H1 (cell line): ENCODE measurements around the gene AMOTL2. TPM values are rescaled to one million over a fixed set of nuclear protein-coding genes. Genes with fewer than 3 reads are reported as not detected.

ENCODE experiments used
- CTCF ChIA-PET: fragments of 300-600 bp; sonication (Branson Sonifier 250); formaldehyde crosslinking; loops from one replicate; lab custom pipeline; 2021; ENCODE audit not compliant: partially characterized antibody; lab: Charles Lee
- POLR2A ChIA-PET: fragments of 300-600 bp; sonication (Branson Sonifier 250); formaldehyde crosslinking; loops from one replicate; lab custom pipeline; 2021; ENCODE audit warnings: inconsistent platforms; ENCODE audit not compliant: partially characterized antibody; lab: Charles Lee
- DNase-seq, 2 experiments: peaks; one replicate each; pipeline versions ENCODE4 v3.0.0 to v3.0.0-alpha.2; 2010 to 2022; ENCODE audit warnings: low spot score in 2 of 2, low read depth in 1 of 2, mixed read lengths in 1 of 2
- FAIRE-seq: peaks from 2 replicates; lab custom pipeline; 2011; peaks lifted over from hg19 to GRCh38; lab: Jason Lieb, UNC
- H2AFZ ChIP-seq: 2 replicates; pipeline ENCODE4 v1.8.1; 2012; ENCODE audit warnings: low read length, inconsistent platforms
- H2AK5ac ChIP-seq: 2 replicates; pipeline ENCODE4 v1.6.1; 2013; ENCODE audit warnings: low read depth, low read length
- H2BK120ac ChIP-seq: replicated peaks from 2 replicates; pipeline ENCODE3; 2013; ENCODE audit warnings: low read depth, low read length, inconsistent platforms
- H2BK12ac ChIP-seq: 2 replicates; pipeline ENCODE4 v1.6.1; 2013; ENCODE audit warnings: low read depth, low read length
- H2BK15ac ChIP-seq: 2 replicates; pipeline ENCODE4 v1.6.1; 2013; ENCODE audit warnings: low read length
- H2BK20ac ChIP-seq: 2 replicates; pipeline ENCODE4 v1.6.1; 2013; ENCODE audit warnings: low read length
- H2BK5ac ChIP-seq: 2 replicates; pipeline ENCODE4 v1.6.1; 2013; ENCODE audit warnings: low read depth, low read length
- H3K14ac ChIP-seq: 2 replicates; pipeline ENCODE4 v1.6.1; 2013; ENCODE audit warnings: inconsistent platforms; ENCODE audit not compliant: insufficient read length
- H3K18ac ChIP-seq: 2 replicates; pipeline ENCODE4 v1.6.1; 2013; ENCODE audit warnings: low read length; ENCODE audit errors: extremely low read depth
- H3K23ac ChIP-seq: 2 replicates; pipeline ENCODE4 v1.6.1; 2013; ENCODE audit warnings: inconsistent platforms; ENCODE audit not compliant: insufficient read length
- H3K23me2 ChIP-seq: 2 replicates; pipeline ENCODE4 v1.6.1; 2013; ENCODE audit warnings: low read depth, low read length
- H3K27ac ChIP-seq: 2 replicates; pipeline ENCODE4 v1.6.1; 2011; ENCODE audit warnings: low read depth, low read length, inconsistent platforms
- H3K27me3 ChIP-seq, 4 experiments: replicated peaks in 1 of 4; 1 replicate in 1 of 4; 2 replicates in 3 of 4; pipeline versions ENCODE4 v1.6.1 to v1.8.1; 2011 to 2013; ENCODE audit warnings: low read length in 3 of 4, mild to moderate bottlenecking in 3 of 4, inconsistent platforms in 2 of 4, mixed read lengths in 2 of 4, moderate library complexity in 1 of 4; ENCODE audit not compliant: control insufficient read depth in 3 of 4, insufficient read depth in 3 of 4; ENCODE audit errors: extremely low read depth in 1 of 4
- H3K36me3 ChIP-seq, 4 experiments: 2 replicates each; pipeline versions ENCODE4 v1.6.1 to v1.8.1; 2011 to 2013; ENCODE audit warnings: mild to moderate bottlenecking in 4 of 4, low read length in 3 of 4, moderate library complexity in 2 of 4, control low read depth in 1 of 4, inconsistent platforms in 1 of 4; ENCODE audit not compliant: insufficient read depth in 4 of 4, control insufficient read depth in 2 of 4
- H3K4ac ChIP-seq: replicated peaks from 2 replicates; pipeline ENCODE3; 2013; ENCODE audit warnings: low read length, low read depth, mixed read lengths, inconsistent platforms; ENCODE audit not compliant: insufficient read length
- H3K4me1 ChIP-seq, 4 experiments: replicated peaks in 1 of 4; 1 replicate in 1 of 4; 2 replicates in 3 of 4; pipeline versions ENCODE4 v1.6.1 to v1.8.1; 2011 to 2013; ENCODE audit warnings: low read length in 3 of 4, inconsistent platforms in 2 of 4, mixed read lengths in 1 of 4; ENCODE audit not compliant: insufficient read depth in 4 of 4, control insufficient read depth in 3 of 4
- H3K4me2 ChIP-seq, 2 experiments: 2 replicates each; pipeline versions ENCODE4 v1.6.1 to v1.8.1; 2011 to 2013; ENCODE audit warnings: low read depth in 2 of 2, low read length in 2 of 2, control low read depth in 1 of 2, inconsistent platforms in 1 of 2, mild to moderate bottlenecking in 1 of 2; ENCODE audit not compliant: insufficient read depth in 1 of 2
- H3K4me3 ChIP-seq, 4 experiments: fragments of 200-600, 300-600 bp in 1 of 4; sonication (generic), shearing (Covaris generic), sonication (Bioruptor Twin) in 1 of 4; 2 replicates each; pipeline versions ENCODE4 v1.5.1 to v1.8.1; 2011 to 2016; ENCODE audit warnings: low read length in 4 of 4, low read depth in 3 of 4, control low read depth in 2 of 4, inconsistent platforms in 2 of 4, mild to moderate bottlenecking in 2 of 4, mixed read lengths in 1 of 4, moderate library complexity in 1 of 4; ENCODE audit not compliant: insufficient read depth in 2 of 4; ENCODE audit errors: extremely low read depth in 1 of 4
- H3K56ac ChIP-seq: replicated peaks from 2 replicates; pipeline ENCODE3; 2013; ENCODE audit warnings: low read depth, mild to moderate bottlenecking, mixed read lengths, low read length, inconsistent platforms; ENCODE audit not compliant: insufficient read length
- H3K79me1 ChIP-seq: 2 replicates; pipeline ENCODE4 v1.6.1; 2013; ENCODE audit warnings: low read depth, low read length, control low read depth
- H3K79me2 ChIP-seq, 2 experiments: 2 replicates each; pipeline versions ENCODE4 v1.6.1 to v1.8.1; 2012 to 2013; ENCODE audit warnings: low read length in 2 of 2, mild to moderate bottlenecking in 2 of 2, inconsistent platforms in 1 of 2; ENCODE audit not compliant: insufficient read depth in 2 of 2, control insufficient read depth in 1 of 2
- H3K9ac ChIP-seq, 4 experiments: replicated peaks in 1 of 4; 1 replicate in 1 of 4; 2 replicates in 3 of 4; pipeline versions ENCODE4 v1.6.1 to v1.8.1; 2011 to 2013; ENCODE audit warnings: low read depth in 3 of 4, low read length in 3 of 4, control low read depth in 2 of 4, mild to moderate bottlenecking in 2 of 4, moderate library complexity in 2 of 4, inconsistent platforms in 1 of 4; ENCODE audit errors: extremely low read depth in 1 of 4
- H3K9me3 ChIP-seq, 2 experiments: 2 replicates each; pipeline versions ENCODE4 v1.6.1 to v1.8.1; 2012 to 2013; ENCODE audit warnings: mild to moderate bottlenecking in 2 of 2, moderate library complexity in 2 of 2, control low read depth in 1 of 2, inconsistent platforms in 1 of 2, low read depth in 1 of 2, low read length in 1 of 2, mixed read lengths in 1 of 2; ENCODE audit not compliant: insufficient read depth in 2 of 2
- H4K20me1 ChIP-seq, 2 experiments: replicated peaks in 1 of 2; 2 replicates each; pipeline versions ENCODE3 to v1.8.1; 2011 to 2013; ENCODE audit warnings: inconsistent platforms in 2 of 2, low read length in 2 of 2, mild to moderate bottlenecking in 1 of 2; ENCODE audit not compliant: insufficient read depth in 2 of 2, control insufficient read depth in 1 of 2
- H4K5ac ChIP-seq: 2 replicates; pipeline ENCODE4 v1.6.1; 2013; ENCODE audit warnings: low read length, low read depth, mixed read lengths, inconsistent platforms; ENCODE audit not compliant: insufficient read length
- H4K8ac ChIP-seq: 2 replicates; pipeline ENCODE4 v1.8.0; 2013; ENCODE audit warnings: mild to moderate bottlenecking, moderate library complexity, low read length, inconsistent platforms; ENCODE audit not compliant: insufficient read depth; ENCODE audit errors: extremely low read depth
- H4K91ac ChIP-seq: replicated peaks from 2 replicates; pipeline ENCODE3; 2013; ENCODE audit warnings: low read length, mixed read lengths, inconsistent platforms; ENCODE audit not compliant: insufficient read length
- POLR2A ChIP-seq, 2 experiments: IDR thresholded peaks; 1 replicate in 1 of 2; 2 replicates in 1 of 2; pipeline ENCODE4 v1.6.1; 2011; ENCODE audit warnings: low read depth in 2 of 2, low read length in 2 of 2, mild to moderate bottlenecking in 2 of 2; ENCODE audit errors: control extremely low read depth in 1 of 2
- POLR2AphosphoS5 ChIP-seq: IDR thresholded peaks from 2 replicates; pipeline ENCODE4 v1.6.1; 2011; ENCODE audit warnings: low read depth, low read length
- RFX5 ChIP-seq: IDR thresholded peaks from 2 replicates; pipeline ENCODE4 v1.6.1; 2011; ENCODE audit warnings: low read depth, low read length, improper control_type of control experiment, borderline replicate concordance
- WGBS, 2 experiments: shearing (Covaris generic) in 1 of 2; methylation state at CpG; one replicate each; pipeline versions ENCODE4 v1.1.6 to v1.1.7; 2013 to 2015; ENCODE audit warnings: low lambda C conversion rate in 2 of 2, mixed read lengths in 2 of 2, inconsistent platforms in 1 of 2, low coverage in 1 of 2, missing lambda C conversion rate in 1 of 2; ENCODE audit not compliant: insufficient replicate concordance in 2 of 2, insufficient coverage in 1 of 2, insufficient read length in 1 of 2; ENCODE audit errors: extremely low coverage in 1 of 2, missing lambda C conversion rate in 1 of 2; 5-methylcytosine and 5-hydroxymethylcytosine counted together
- polyA plus RNA-seq, 7 experiments: library from polyadenylated mRNA; depleted of rRNA in 3 of 7; stranded (reverse) in 5 of 7; unstranded in 2 of 7; fragments of >200 nt in 5 of 7; fragments of 200-250 nt in 2 of 7; gene quantifications; 1 replicate in 5 of 7; 2 replicates in 1 of 7; 4 replicates in 1 of 7; pipeline versions ENCODE4 v1.2.1 to v1.2.3, GENCODE V29; 2011 to 2013; ENCODE audit warnings: missing spikeins in 2 of 7, mixed read lengths in 2 of 7
- total RNA-seq: library from RNA; stranded (reverse); fragmentation: NEBNext Ultra II Directional; extraction: Animal tissue kit (Norgen Biotek cat#: 25700); gene quantifications from 2 replicates; pipeline ENCODE4 v1.2.1, GENCODE V29; 2021

The AMOTL2 gene
- total and polyA plus RNA-seq, 2 of the 8 experiments (the other 6 are each of a cell fraction or from before 2014, with no cell fraction given) = 19.0 to 63.7 TPM

- Histone ChIP-seq H2BK5ac (no peak overlapping the region), H3K27me3 (no peaks in the 10 kb centered on the region), H4K5ac (no peak overlapping the region), H2BK20ac (0 out of 2 replicates have a peak overlapping the region, but pooled peaks have one; percentile 32), H4K91ac (no peak overlapping the region), H2BK120ac (no peak overlapping the region), H3K27ac (no peak overlapping the region), H3K14ac (no peak overlapping the region), H3K23ac (no peak overlapping the region), H3K18ac (peak overlapping the region; percentile 19; the same call in 1 of the 2 replicates), H3K36me3 (peaks cover 24 to 50% (median 37%) of the 10 kb centered on the region in 4 experiments), H2BK15ac (peak overlapping the region; percentile 95; the same call in 1 of the 2 replicates), H2BK12ac (0 out of 2 replicates have a peak overlapping the region, but pooled peaks have one; percentile 10), H3K56ac (no peak overlapping the region), H3K4me3 (no peak overlapping the region), H2AK5ac (no peak overlapping the region), H3K4me1 (peaks cover 0 to 15% (median 5%) of the 10 kb centered on the region in 4 experiments; a peak in 5 of 7 replicates), H3K9me3 (no peaks in the 10 kb centered on the region), H3K79me1 (no peaks in the 10 kb centered on the region), H4K20me1 (peaks cover 1 to 9% of the 10 kb centered on the region in 2 experiments), H3K79me2 (no peaks in the 10 kb centered on the region), H3K4ac (no peak overlapping the region), H3K23me2 (no peaks in the 10 kb centered on the region), H2AFZ (no peak overlapping the region), H3K4me2 (no peak overlapping the region), H4K8ac (no peak overlapping the region), H3K9ac (no peak overlapping the region)
- FAIRE-seq (no peak), DNase-seq (no peak)
- WGBS, 2 experiments = 94% methylated on average over 7 of the region's 7 CpGs; no CpG with 5 or more reads in 1 of the 2 experiments
- ChIA-PET CTCF (interaction anchor here (0.6 to 5.8 kb wide), 15 partner anchors 9 to 142 kb away, joined by 3 to 24 read pairs (median 4); no protein-coding TSS in a partner anchor), POLR2A (interaction anchor here (0.6 to 45.2 kb wide), 5 partner anchors 7 to 612 kb away, joined by 3 to 1731 read pairs (median 804); partner anchors contain the start of gene AMOTL2)
- TF ChIP-seq RFX5 (no peak), POLR2A (IDR thresholded peaks at IDR 0.05; ENCODE audit: control extremely low read depth in 1 of 2, low read depth in 2 of 2, low read length in 2 of 2) (peak in 1 of 2 experiments; percentile 53; a peak in 1 of 3 replicates), POLR2AphosphoS5 (0 out of 2 replicates have a peak, but pooled peaks have one; percentile 62)
These were observed 20.2 kb downstream of the AMOTL2 start for GRCh38 chr3:134353831-134354611.
